Mesenchymal stem cell (in vitro differentiated cells and primary cell): ENCODE measurements around the gene LARGE1.

Experiments used
- DNase-seq: peaks from one replicate; pipeline ENCODE4 v3.0.0-alpha.2; 2013
- H2AFZ ChIP-seq: one replicate; pipeline ENCODE4 v1.6.1; 2013; ENCODE audit warnings: low read depth, mild to moderate bottlenecking, control low read depth, inconsistent platforms, low read length, moderate library complexity
- H2AK5ac ChIP-seq: 2 replicates; pipeline ENCODE4 v1.6.1; 2013; ENCODE audit warnings: low read length, moderate library complexity, mild to moderate bottlenecking, inconsistent platforms; ENCODE audit not compliant: severe bottlenecking
- H2BK120ac ChIP-seq: one replicate; pipeline ENCODE4 v1.6.1; 2013; ENCODE audit warnings: low read depth, mild to moderate bottlenecking, inconsistent platforms, low read length, moderate library complexity
- H2BK12ac ChIP-seq, 2 experiments: one replicate each; pipeline ENCODE4 v1.6.1; 2013; ENCODE audit warnings: inconsistent platforms in 2 of 2, low read length in 2 of 2, mild to moderate bottlenecking in 2 of 2, moderate library complexity in 2 of 2, control low read depth in 1 of 2
- H2BK15ac ChIP-seq: one replicate; pipeline ENCODE4 v1.6.1; 2013; ENCODE audit warnings: mild to moderate bottlenecking, low read depth, inconsistent platforms; ENCODE audit not compliant: poor library complexity, severe bottlenecking
- H2BK5ac ChIP-seq: 2 replicates; pipeline ENCODE4 v1.6.1; 2013; ENCODE audit warnings: low read depth, mild to moderate bottlenecking, low read length, control low read depth, inconsistent platforms; ENCODE audit not compliant: poor library complexity, severe bottlenecking
- H3K14ac ChIP-seq, 2 experiments: one replicate each; pipeline ENCODE4 v1.6.1; 2013; ENCODE audit warnings: inconsistent platforms in 2 of 2, low read length in 2 of 2, control low read depth in 1 of 2, mild to moderate bottlenecking in 1 of 2, moderate library complexity in 1 of 2
- H3K18ac ChIP-seq, 2 experiments: one replicate each; pipeline ENCODE4 v1.6.1; 2013; ENCODE audit warnings: inconsistent platforms in 2 of 2, low read length in 2 of 2, control low read depth in 1 of 2, low read depth in 1 of 2, mild to moderate bottlenecking in 1 of 2
- H3K23ac ChIP-seq, 2 experiments: one replicate each; pipeline ENCODE4 v1.6.1; 2013; ENCODE audit warnings: inconsistent platforms in 2 of 2, low read length in 2 of 2, mild to moderate bottlenecking in 2 of 2, moderate library complexity in 2 of 2, control low read depth in 1 of 2
- H3K27ac ChIP-seq: 2 replicates; pipeline ENCODE4 v1.5.1; 2013; ENCODE audit warnings: mild to moderate bottlenecking, moderate library complexity, low read length, control low read depth, inconsistent platforms; ENCODE audit not compliant: poor library complexity, severe bottlenecking
- H3K27me3 ChIP-seq, 2 experiments: 2 replicates each; pipeline versions ENCODE4 v1.6.1 to v1.7.0; 2013; ENCODE audit warnings: low read length in 2 of 2, mild to moderate bottlenecking in 2 of 2, moderate library complexity in 2 of 2, control low read depth in 1 of 2, inconsistent platforms in 1 of 2; ENCODE audit not compliant: control insufficient read depth in 1 of 2, insufficient read depth in 1 of 2
- H3K36me3 ChIP-seq, 2 experiments: 2 replicates each; pipeline versions ENCODE4 v1.6.1 to v1.7.0; 2013; ENCODE audit warnings: low read length in 2 of 2, control low read depth in 1 of 2, inconsistent platforms in 1 of 2, low read depth in 1 of 2, mild to moderate bottlenecking in 1 of 2; ENCODE audit not compliant: insufficient read depth in 2 of 2, control insufficient read depth in 1 of 2
- H3K4ac ChIP-seq, 2 experiments: one replicate each; pipeline ENCODE4 v1.6.1; 2013; ENCODE audit warnings: inconsistent platforms in 2 of 2, low read length in 2 of 2, mild to moderate bottlenecking in 2 of 2, moderate library complexity in 2 of 2, control low read depth in 1 of 2, low read depth in 1 of 2
- H3K4me1 ChIP-seq: 2 replicates; pipeline ENCODE4 v1.6.1; 2013; ENCODE audit warnings: low read depth, low read length, control low read depth; ENCODE audit not compliant: control insufficient read depth, insufficient read depth
- H3K4me2 ChIP-seq: 2 replicates; pipeline ENCODE4 v1.6.1; 2013; ENCODE audit warnings: low read length, mild to moderate bottlenecking, inconsistent platforms; ENCODE audit not compliant: poor library complexity, severe bottlenecking
- H3K4me3 ChIP-seq, 2 experiments: 2 replicates each; pipeline versions ENCODE4 v1.5.1 to v1.7.0; 2013; ENCODE audit warnings: low read length in 2 of 2, mild to moderate bottlenecking in 2 of 2, control low read depth in 1 of 2, low read depth in 1 of 2; ENCODE audit not compliant: insufficient read depth in 1 of 2
- H3K79me1 ChIP-seq: replicated peaks from 2 replicates; pipeline ENCODE4 v1.6.1; 2013; ENCODE audit warnings: mild to moderate bottlenecking, control low read depth, low read length, inconsistent platforms; ENCODE audit not compliant: poor library complexity, severe bottlenecking
- H3K9ac ChIP-seq: 2 replicates; pipeline ENCODE4 v1.7.0; 2013; ENCODE audit warnings: mild to moderate bottlenecking, low read length, moderate library complexity
- H3K9me3 ChIP-seq: 2 replicates; pipeline ENCODE4 v1.7.0; 2013; ENCODE audit warnings: mild to moderate bottlenecking, low read length; ENCODE audit not compliant: control insufficient read depth
- H4K8ac ChIP-seq: one replicate; pipeline ENCODE4 v1.6.1; 2013; ENCODE audit warnings: inconsistent platforms, mild to moderate bottlenecking, low read length, moderate library complexity
- H4K91ac ChIP-seq: one replicate; pipeline ENCODE4 v1.6.1; 2013; ENCODE audit warnings: mild to moderate bottlenecking, low read length, inconsistent platforms
- WGBS: methylation state at CpG from one replicate; pipeline ENCODE4 v1.1.7; 2013; ENCODE audit warnings: mixed read lengths; 5-methylcytosine and 5-hydroxymethylcytosine counted together

Gene LARGE1

DNA sequence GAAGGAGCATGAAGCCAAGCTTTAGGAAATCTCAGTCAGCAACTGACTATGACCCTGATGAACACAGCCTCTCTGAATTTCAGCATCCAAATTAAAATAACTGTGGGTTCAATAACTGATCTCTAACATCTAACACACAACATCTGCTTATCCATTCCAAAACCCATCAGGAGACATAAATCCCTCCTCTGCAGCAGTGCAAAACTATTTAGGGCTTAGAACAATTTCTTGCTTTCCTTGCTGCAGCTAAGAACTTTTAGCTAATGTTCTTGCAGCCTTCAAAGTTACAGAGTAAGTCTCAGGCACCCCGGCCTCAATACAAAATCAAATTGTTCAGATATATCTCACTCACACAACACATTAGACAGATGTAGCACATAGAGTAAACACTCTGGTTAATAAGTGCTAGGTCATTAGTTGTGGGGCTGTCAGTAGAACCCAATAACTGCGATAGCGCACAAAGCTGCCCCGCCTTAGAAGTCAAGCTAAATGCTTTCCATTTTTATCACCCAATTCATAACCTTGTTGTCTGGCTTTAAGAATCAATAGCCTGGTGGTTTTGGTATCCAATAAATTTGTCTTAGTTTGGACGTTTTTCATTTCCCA is 139.6 kb downstream of the LARGE1 start:
- DNase-seq = no peak
- no peak overlapping the region for H2BK5ac ChIP-seq
- 75% methylated on average over 5 of the region's 5 CpGs for WGBS
- no peaks in the 10 kb centered on the region for H3K4me1 ChIP-seq
- no peak overlapping the region for H2BK12ac ChIP-seq
- no peak overlapping the region for H3K9ac ChIP-seq
- peaks cover 4% of the 10 kb centered on the region for H3K79me1 ChIP-seq
- H3K4me3 ChIP-seq = no peak overlapping the region
- H3K36me3 ChIP-seq = no peaks in the 10 kb centered on the region
- H3K4me2 ChIP-seq = no peak overlapping the region
- H3K27me3 ChIP-seq = no peaks in the 10 kb centered on the region
- H3K14ac ChIP-seq = no peak overlapping the region
- no peak overlapping the region for H2BK15ac ChIP-seq
- H4K91ac ChIP-seq = no peak overlapping the region
- no peak overlapping the region for H2AK5ac ChIP-seq
- H3K9me3 ChIP-seq = no peaks in the 10 kb centered on the region
- H2BK120ac ChIP-seq = no peak overlapping the region
- peak overlapping the region in 1 of 2 experiments; percentile 72 for H3K18ac ChIP-seq
- no peak overlapping the region for H3K4ac ChIP-seq
- H3K23ac ChIP-seq = no peak overlapping the region
- H4K8ac ChIP-seq = no peak overlapping the region
- H3K27ac ChIP-seq = no peak overlapping the region
- no peak overlapping the region for H2AFZ ChIP-seq

GRCh38 chr22:33779243-33779642 is 141.0 kb downstream of the LARGE1 start:
- no peak overlapping the region for H3K14ac ChIP-seq
- no peak for DNase-seq
- H3K4me1 ChIP-seq = no peaks in the 10 kb centered on the region
- H2AFZ ChIP-seq = no peak overlapping the region
- 90% methylated on average over 3 of the region's 3 CpGs for WGBS
- H3K79me1 ChIP-seq = peaks cover 4% of the 10 kb centered on the region
- no peaks in the 10 kb centered on the region for H3K27me3 ChIP-seq
- no peak overlapping the region for H3K4me2 ChIP-seq
- H4K91ac ChIP-seq = no peak overlapping the region
- H2BK120ac ChIP-seq = no peak overlapping the region
- no peak overlapping the region for H3K18ac ChIP-seq
- H2AK5ac ChIP-seq = no peak overlapping the region
- no peak overlapping the region for H4K8ac ChIP-seq
- H3K4me3 ChIP-seq = no peak overlapping the region
- H3K23ac ChIP-seq = no peak overlapping the region
- H3K9ac ChIP-seq = no peak overlapping the region
- H2BK12ac ChIP-seq = no peak overlapping the region
- H3K36me3 ChIP-seq = no peaks in the 10 kb centered on the region
- no peaks in the 10 kb centered on the region for H3K9me3 ChIP-seq
- no peak overlapping the region for H3K27ac ChIP-seq
- H2BK5ac ChIP-seq = no peak overlapping the region
- H3K4ac ChIP-seq = no peak overlapping the region
- no peak overlapping the region for H2BK15ac ChIP-seq

DNA sequence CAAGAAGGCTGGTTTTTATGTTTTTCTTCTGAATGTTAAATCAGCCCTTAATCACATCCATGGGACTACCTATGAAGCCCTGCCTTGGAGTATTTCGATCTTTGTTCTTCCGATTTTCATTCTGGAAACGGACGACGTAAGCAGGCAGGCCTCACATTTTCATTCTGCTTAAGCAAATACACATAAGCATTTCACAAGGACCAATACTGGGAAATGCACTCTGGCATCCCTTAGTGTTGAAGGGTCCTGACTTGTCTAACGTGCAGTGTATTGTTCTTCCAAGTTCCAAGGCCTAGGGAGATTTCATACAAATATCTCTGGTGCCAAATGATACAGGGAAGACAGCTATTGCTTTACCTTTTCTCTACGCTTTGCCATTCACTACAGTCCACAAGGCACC is 143.8 kb downstream of the LARGE1 start:
- Histone ChIP-seq H3K4ac (no peak overlapping the region), H3K9me3 (no peaks in the 10 kb centered on the region), H2AFZ (no peak overlapping the region), H2BK120ac (no peak overlapping the region), H2BK5ac (no peak overlapping the region), H3K79me1 (peaks cover 4% of the 10 kb centered on the region), H3K4me3 (no peak overlapping the region), H3K4me2 (no peak overlapping the region), H3K36me3 (no peaks in the 10 kb centered on the region), H3K4me1 (no peaks in the 10 kb centered on the region), H3K27ac (no peak overlapping the region), H4K8ac (no peak overlapping the region), H4K91ac (no peak overlapping the region), H3K14ac (no peak overlapping the region), H2BK12ac (no peak overlapping the region), H3K9ac (no peak overlapping the region), H3K27me3 (no peaks in the 10 kb centered on the region), H3K23ac (no peak overlapping the region), H2AK5ac (no peak overlapping the region), H3K18ac (peak overlapping the region in 1 of 2 experiments; percentile 60), H2BK15ac (no peak overlapping the region)
- DNase-seq = no peak
- WGBS = 79% methylated on average over 6 of the region's 7 CpGs

DNA sequence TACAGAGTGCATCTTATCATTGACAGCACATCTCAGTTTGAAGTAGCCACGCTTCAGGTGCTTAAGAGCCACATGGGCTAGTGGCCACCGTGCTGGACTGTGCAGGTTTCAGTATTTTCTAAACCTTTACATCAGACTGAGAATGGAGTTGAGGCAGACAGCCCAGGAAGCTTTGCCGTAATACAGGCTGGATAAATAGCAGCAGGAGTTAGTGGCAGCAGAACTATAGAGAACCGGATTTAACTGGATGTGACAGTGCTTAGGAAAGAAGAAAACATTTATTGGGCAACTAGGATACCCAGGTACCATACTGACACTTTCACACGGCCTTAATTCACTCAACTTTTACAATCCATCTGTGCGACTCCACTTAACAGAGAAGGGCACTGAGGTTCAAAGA is 145.5 kb downstream of the LARGE1 start:
- no peak overlapping the region for H3K23ac ChIP-seq
- H4K8ac ChIP-seq = no peak overlapping the region
- no peak for DNase-seq
- no peak overlapping the region for H3K4me3 ChIP-seq
- no peaks in the 10 kb centered on the region for H3K4me1 ChIP-seq
- WGBS = 71% methylated on average over 5 of the region's 6 CpGs
- H2BK12ac ChIP-seq = no peak overlapping the region
- no peak overlapping the region for H4K91ac ChIP-seq
- no peak overlapping the region for H2BK15ac ChIP-seq
- H2BK120ac ChIP-seq = no peak overlapping the region
- H3K18ac ChIP-seq = no peak overlapping the region
- no peak overlapping the region for H3K4ac ChIP-seq
- no peak overlapping the region for H3K9ac ChIP-seq
- no peak overlapping the region for H2AFZ ChIP-seq
- H3K9me3 ChIP-seq = no peaks in the 10 kb centered on the region
- no peaks in the 10 kb centered on the region for H3K36me3 ChIP-seq
- no peak overlapping the region for H3K27ac ChIP-seq
- H2AK5ac ChIP-seq = no peak overlapping the region
- peaks cover 1% of the 10 kb centered on the region for H3K79me1 ChIP-seq
- H3K14ac ChIP-seq = no peak overlapping the region
- H2BK5ac ChIP-seq = no peak overlapping the region
- no peak overlapping the region for H3K4me2 ChIP-seq
- H3K27me3 ChIP-seq = no peaks in the 10 kb centered on the region
